Endothelial cell of umbilical vein (primary cell): ENCODE measurements around the gene RASGRF2.

ENCODE experiments used
- FOS ChIP-seq: IDR thresholded peaks from 2 replicates; pipeline ENCODE4 v1.6.1; 2011; ENCODE audit warnings: mild to moderate bottlenecking, low read length, moderate library complexity, borderline replicate concordance; ENCODE audit not compliant: insufficient read depth
- POLR2A ChIP-seq: IDR thresholded peaks from 2 replicates; pipeline ENCODE4 v1.6.1; 2012; ENCODE audit warnings: low read depth, mild to moderate bottlenecking, control low read depth, low read length
- TF ChIP-seq, protein P1 (sequence below), 2 donors: IDR thresholded peaks; 1 replicate in 1 of 2; 2 replicates in 1 of 2; pipeline ENCODE4 v1.5.1; 2011; ENCODE audit warnings: low read length in 2 of 2, mild to moderate bottlenecking in 2 of 2, moderate library complexity in 2 of 2, control low read depth in 1 of 2, inconsistent platforms in 1 of 2, low read depth in 1 of 2; ENCODE audit not compliant: insufficient read depth in 1 of 2; ENCODE audit errors: extremely low read depth in 1 of 2

DNA sequence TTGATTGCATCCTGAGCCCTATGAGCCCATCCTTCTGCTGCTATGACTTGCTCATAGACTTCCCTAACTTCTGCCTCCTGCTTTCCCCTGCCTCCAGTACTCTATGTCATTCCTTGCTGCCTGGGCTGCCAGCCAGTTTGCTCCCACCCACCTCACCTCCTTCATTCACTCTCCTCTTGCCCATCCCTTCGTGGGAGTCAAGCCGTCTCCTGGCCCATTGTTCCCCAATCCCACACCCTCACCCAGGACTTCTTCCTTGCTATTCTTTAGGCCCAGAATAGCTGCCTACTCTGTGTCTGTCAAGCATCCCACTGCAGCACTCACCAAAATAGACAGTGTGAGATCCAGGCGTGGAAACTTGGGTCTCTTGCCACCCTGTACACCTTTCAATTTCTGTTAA is 131.0 kb downstream of the RASGRF2 start:
- TF ChIP-seq, protein P1, sequence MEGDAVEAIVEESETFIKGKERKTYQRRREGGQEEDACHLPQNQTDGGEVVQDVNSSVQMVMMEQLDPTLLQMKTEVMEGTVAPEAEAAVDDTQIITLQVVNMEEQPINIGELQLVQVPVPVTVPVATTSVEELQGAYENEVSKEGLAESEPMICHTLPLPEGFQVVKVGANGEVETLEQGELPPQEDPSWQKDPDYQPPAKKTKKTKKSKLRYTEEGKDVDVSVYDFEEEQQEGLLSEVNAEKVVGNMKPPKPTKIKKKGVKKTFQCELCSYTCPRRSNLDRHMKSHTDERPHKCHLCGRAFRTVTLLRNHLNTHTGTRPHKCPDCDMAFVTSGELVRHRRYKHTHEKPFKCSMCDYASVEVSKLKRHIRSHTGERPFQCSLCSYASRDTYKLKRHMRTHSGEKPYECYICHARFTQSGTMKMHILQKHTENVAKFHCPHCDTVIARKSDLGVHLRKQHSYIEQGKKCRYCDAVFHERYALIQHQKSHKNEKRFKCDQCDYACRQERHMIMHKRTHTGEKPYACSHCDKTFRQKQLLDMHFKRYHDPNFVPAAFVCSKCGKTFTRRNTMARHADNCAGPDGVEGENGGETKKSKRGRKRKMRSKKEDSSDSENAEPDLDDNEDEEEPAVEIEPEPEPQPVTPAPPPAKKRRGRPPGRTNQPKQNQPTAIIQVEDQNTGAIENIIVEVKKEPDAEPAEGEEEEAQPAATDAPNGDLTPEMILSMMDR (IDR thresholded peaks at IDR 0.05; ENCODE audit: extremely low read depth in 1 of 2, insufficient read depth in 1 of 2, low read depth in 1 of 2, low read length in 2 of 2): no peak
- TF ChIP-seq POLR2A: no peak
- TF ChIP-seq FOS: no peak
